Endothelial cell (in vitro differentiated cells): ENCODE results near the gene VPS45. TPM values are rescaled to one million over a fixed set of nuclear protein-coding genes. Genes with fewer than 3 reads are reported as not detected.
A peak's percentile ranks its signal among the peaks of the same experiment; 100 is the strongest.

Source experiments
- DNase-seq: peaks from one replicate; pipeline ENCODE4 v3.0.0; 2021; ENCODE audit warnings: low spot score
- H3K27ac Mint-ChIP-seq: one replicate; pipeline ENCODE4 v1.8.0; 2021; ENCODE audit warnings: mixed read lengths, inconsistent platforms; ENCODE audit not compliant: unreplicated experiment
- H3K27me3 Mint-ChIP-seq: one replicate; pipeline ENCODE4 v1.8.0; 2021; ENCODE audit warnings: mild to moderate bottlenecking, moderate library complexity, mixed read lengths, inconsistent platforms; ENCODE audit not compliant: unreplicated experiment
- H3K36me3 Mint-ChIP-seq: one replicate; pipeline ENCODE4 v1.8.0; 2021; ENCODE audit warnings: mild to moderate bottlenecking, low read depth, mixed read lengths, inconsistent platforms; ENCODE audit not compliant: unreplicated experiment
- H3K4me1 Mint-ChIP-seq: one replicate; pipeline ENCODE4 v1.8.0; 2021; ENCODE audit warnings: mild to moderate bottlenecking, mixed read lengths, inconsistent platforms; ENCODE audit not compliant: unreplicated experiment
- H3K4me3 Mint-ChIP-seq: one replicate; pipeline ENCODE4 v1.8.0; 2021; ENCODE audit warnings: mild to moderate bottlenecking, mixed read lengths, inconsistent platforms; ENCODE audit not compliant: unreplicated experiment
- H3K9me3 Mint-ChIP-seq: one replicate; pipeline ENCODE4 v1.8.0; 2021; ENCODE audit warnings: mixed read lengths, inconsistent platforms; ENCODE audit not compliant: unreplicated experiment
- CTCF ChIP-seq: fragments of 200-600 bp; sonication (generic); IDR thresholded peaks from one replicate; pipeline ENCODE4 v1.5.0; 2021; ENCODE audit warnings: antibody characterized with exemption; ENCODE audit not compliant: unreplicated experiment
- total RNA-seq: library from RNA; stranded (reverse); fragmentation: NEBNext Ultra II Directional; extraction: Animal tissue kit (Norgen Biotek cat#: 25700); gene quantifications from one replicate; pipeline ENCODE4 v1.2.1, GENCODE V29; 2021; ENCODE audit not compliant: unreplicated experiment

The VPS45 gene
- total RNA-seq, 1 donor from 2014 or later = 32.5 TPM

GRCh38 chr1:150072959-150073358, 5.4 kb downstream of the VPS45 start:
- H3K4me3 Mint-ChIP-seq = no peak overlapping the region
- peak; percentile 26 for TF ChIP-seq CTCF
- peaks cover 9% of the 10 kb centered on the region for H3K36me3 Mint-ChIP-seq
- no peak for DNase-seq
- peaks cover 7% of the 10 kb centered on the region for H3K4me1 Mint-ChIP-seq
- H3K9me3 Mint-ChIP-seq = no peaks in the 10 kb centered on the region
- H3K27me3 Mint-ChIP-seq = no peaks in the 10 kb centered on the region
- H3K27ac Mint-ChIP-seq = no peak overlapping the region

GRCh38 chr1:150073516-150073915, 5.9 kb downstream of the VPS45 start:
- H3K27me3 Mint-ChIP-seq = no peaks in the 10 kb centered on the region
- H3K4me1 Mint-ChIP-seq = peaks cover 3% of the 10 kb centered on the region
- TF ChIP-seq CTCF = no peak
- no peaks in the 10 kb centered on the region for H3K9me3 Mint-ChIP-seq
- H3K36me3 Mint-ChIP-seq = peaks cover 14% of the 10 kb centered on the region
- no peak overlapping the region for H3K4me3 Mint-ChIP-seq
- H3K27ac Mint-ChIP-seq = no peak overlapping the region
- DNase-seq = no peak

DNA sequence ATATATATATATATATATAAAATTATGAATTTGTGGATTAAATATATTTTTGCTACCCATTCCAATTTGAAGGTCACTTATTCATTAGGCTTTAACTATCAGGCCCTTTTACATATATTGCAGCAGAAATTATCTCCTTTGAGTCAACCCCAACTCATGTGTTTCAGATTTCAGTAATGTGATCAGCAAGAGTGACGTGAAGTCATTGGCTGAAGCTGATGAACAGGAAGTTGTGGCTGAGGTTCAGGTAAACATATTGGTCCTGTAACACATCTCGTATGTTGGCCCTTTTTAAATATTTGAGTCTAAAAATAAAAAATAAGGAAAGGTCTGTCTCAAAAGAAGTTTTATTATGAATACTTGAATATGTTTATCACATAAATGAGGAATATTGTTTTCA, 8.5 kb downstream of the VPS45 start:
- H3K9me3 Mint-ChIP-seq = no peaks in the 10 kb centered on the region
- peaks cover 13% of the 10 kb centered on the region for H3K36me3 Mint-ChIP-seq
- no peaks in the 10 kb centered on the region for H3K27me3 Mint-ChIP-seq
- no peak overlapping the region for H3K4me3 Mint-ChIP-seq
- H3K27ac Mint-ChIP-seq = no peak overlapping the region
- H3K4me1 Mint-ChIP-seq = no peaks in the 10 kb centered on the region
- DNase-seq = no peak
- TF ChIP-seq CTCF = no peak

DNA sequence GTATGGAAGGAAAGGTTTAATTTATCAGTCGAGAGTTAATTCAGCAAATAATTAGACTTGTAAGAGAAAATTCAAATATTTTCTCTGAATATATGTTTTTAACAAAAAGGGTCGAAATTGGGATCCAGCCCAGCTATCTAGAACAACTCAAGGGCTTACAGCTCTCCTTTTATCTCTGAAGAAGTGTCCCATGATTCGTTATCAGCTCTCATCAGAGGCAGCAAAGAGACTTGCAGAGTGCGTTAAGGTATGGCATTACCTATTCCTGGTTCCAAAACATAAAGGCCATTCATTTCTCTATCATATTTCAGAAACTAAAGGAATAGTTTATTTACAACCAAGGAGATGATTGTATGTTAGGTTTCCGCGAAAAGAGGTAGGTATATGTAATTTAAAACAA, 9.4 kb downstream of the VPS45 start:
- Mint-ChIP-seq H3K27me3 (no peaks in the 10 kb centered on the region), H3K36me3 (peaks cover 13% of the 10 kb centered on the region), H3K4me3 (no peak overlapping the region)

DNA sequence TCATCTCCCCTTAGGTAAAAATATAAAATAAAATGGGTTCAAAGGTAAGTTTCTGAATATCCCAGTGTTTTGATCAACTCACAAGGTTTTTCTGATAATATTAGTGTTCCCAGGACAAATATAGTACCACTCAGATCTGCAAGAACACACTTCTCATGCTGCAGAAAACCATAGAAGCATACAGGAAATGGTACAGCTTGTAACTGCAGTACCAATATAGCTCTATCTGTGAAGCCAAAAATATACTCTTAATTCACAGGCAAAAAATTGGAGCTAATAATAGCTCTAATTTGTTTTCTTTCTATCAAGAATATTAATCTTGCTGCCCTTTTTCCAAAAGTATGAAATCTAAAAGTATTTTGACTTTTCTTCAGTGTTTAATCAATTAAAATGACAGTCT, 13.2 kb downstream of the VPS45 start:
- Mint-ChIP-seq H3K9me3 (no peaks in the 10 kb centered on the region), H3K4me1 (no peaks in the 10 kb centered on the region), H3K36me3 (peaks cover 17% of the 10 kb centered on the region), H3K4me3 (no peak overlapping the region), H3K27me3 (no peaks in the 10 kb centered on the region), H3K27ac (no peak overlapping the region)
- no peak for TF ChIP-seq CTCF
- DNase-seq = no peak

More for the DNA sequence above, 9.4 kb downstream of the VPS45 start:
- DNase-seq = no peak
- no peaks in the 10 kb centered on the region for H3K9me3 Mint-ChIP-seq
- TF ChIP-seq CTCF = no peak
- H3K27ac Mint-ChIP-seq = no peak overlapping the region
- H3K4me1 Mint-ChIP-seq = no peaks in the 10 kb centered on the region
